Measurements from ENCODE around the gene UBE2E2.

The UBE2E2 gene

GRCh38 chr3:23548706-23549105, 345.6 kb downstream of the UBE2E2 start:
- no peak for DNase-seq (ENCODE audit: insufficient read length, low spot score)
- TF ChIP-seq, protein P1, sequence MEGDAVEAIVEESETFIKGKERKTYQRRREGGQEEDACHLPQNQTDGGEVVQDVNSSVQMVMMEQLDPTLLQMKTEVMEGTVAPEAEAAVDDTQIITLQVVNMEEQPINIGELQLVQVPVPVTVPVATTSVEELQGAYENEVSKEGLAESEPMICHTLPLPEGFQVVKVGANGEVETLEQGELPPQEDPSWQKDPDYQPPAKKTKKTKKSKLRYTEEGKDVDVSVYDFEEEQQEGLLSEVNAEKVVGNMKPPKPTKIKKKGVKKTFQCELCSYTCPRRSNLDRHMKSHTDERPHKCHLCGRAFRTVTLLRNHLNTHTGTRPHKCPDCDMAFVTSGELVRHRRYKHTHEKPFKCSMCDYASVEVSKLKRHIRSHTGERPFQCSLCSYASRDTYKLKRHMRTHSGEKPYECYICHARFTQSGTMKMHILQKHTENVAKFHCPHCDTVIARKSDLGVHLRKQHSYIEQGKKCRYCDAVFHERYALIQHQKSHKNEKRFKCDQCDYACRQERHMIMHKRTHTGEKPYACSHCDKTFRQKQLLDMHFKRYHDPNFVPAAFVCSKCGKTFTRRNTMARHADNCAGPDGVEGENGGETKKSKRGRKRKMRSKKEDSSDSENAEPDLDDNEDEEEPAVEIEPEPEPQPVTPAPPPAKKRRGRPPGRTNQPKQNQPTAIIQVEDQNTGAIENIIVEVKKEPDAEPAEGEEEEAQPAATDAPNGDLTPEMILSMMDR (IDR thresholded peaks at IDR 0.05; ENCODE audit: insufficient read depth, missing control alignments), result no peak

GRCh38 chr3:23549148-23549910, 346.2 kb downstream of the UBE2E2 start:
- DNase-seq (ENCODE audit: insufficient read length, low spot score) (no peak), FAIRE-seq (no peak)
- TF ChIP-seq, protein P1 (IDR thresholded peaks at IDR 0.05; ENCODE audit: insufficient read depth, missing control alignments), result no peak

More at GRCh38 chr3:23548706-23549105, 345.6 kb downstream of the UBE2E2 start:
- FAIRE-seq, result no peak

GRCh38 chr3:23550402-23550801, 347.3 kb downstream of the UBE2E2 start:
- DNase-seq (ENCODE audit: insufficient read length, low spot score) (no peak), FAIRE-seq (no peak)
- TF ChIP-seq, protein P1 (IDR thresholded peaks at IDR 0.05; ENCODE audit: insufficient read depth, missing control alignments), result no peak

DNA sequence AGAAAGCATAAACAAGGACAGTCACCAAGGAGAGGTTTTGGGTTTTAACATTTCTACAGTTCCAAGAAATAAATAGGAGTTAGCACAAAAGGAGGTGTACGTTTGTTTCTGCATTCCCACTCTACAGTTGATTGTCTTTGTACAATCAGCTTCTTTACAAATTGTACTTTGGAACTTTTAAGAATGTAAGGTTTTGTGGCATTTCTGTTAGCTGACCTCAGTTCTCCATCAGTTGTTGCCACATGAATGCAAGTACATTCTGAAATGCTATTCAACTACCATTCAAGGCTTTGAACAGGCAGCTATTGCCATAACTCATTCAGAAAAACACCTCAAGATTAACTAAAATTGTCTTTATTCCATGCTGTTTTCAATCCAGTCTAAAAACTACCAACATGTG, 349.4 kb downstream of the UBE2E2 start:
- TF ChIP-seq, protein P1 (IDR thresholded peaks at IDR 0.05; ENCODE audit: insufficient read depth, missing control alignments), result no peak
- FAIRE-seq (no peak), DNase-seq (ENCODE audit: insufficient read length, low spot score) (no peak)

GRCh38 chr3:23553353-23553752, 350.2 kb downstream of the UBE2E2 start:
- TF ChIP-seq, protein P1 (IDR thresholded peaks at IDR 0.05; ENCODE audit: insufficient read depth, missing control alignments), result no peak

GRCh38 chr3:23565041-23565775, 362.1 kb downstream of the UBE2E2 start:
- TF ChIP-seq, protein P1 (IDR thresholded peaks at IDR 0.05; ENCODE audit: insufficient read depth, missing control alignments), result no peak
- FAIRE-seq (no peak), DNase-seq (ENCODE audit: insufficient read length, low spot score) (no peak)

More at GRCh38 chr3:23553353-23553752, 350.2 kb downstream of the UBE2E2 start:
- no peak for FAIRE-seq
- no peak for DNase-seq (ENCODE audit: insufficient read length, low spot score)

DNA sequence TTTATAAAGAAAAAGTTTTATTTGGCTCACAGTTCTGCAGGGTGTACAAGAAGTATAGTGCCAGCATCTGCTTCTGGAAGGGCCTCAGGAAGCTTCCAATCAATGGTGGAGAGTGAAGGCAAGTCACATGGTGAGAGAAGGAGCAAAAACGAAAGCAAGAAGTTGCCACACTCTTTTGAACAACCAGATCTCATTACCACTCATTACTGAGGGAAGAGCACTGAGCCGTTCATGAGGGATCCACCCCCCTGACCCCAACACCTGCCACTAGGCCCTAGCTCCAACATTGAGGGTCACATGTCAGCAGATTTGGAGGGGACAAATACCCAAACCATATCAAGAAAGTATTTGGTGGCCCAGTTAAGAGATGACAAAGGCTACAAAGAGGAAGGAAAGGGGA, 363.4 kb downstream of the UBE2E2 start:
- DNase-seq (ENCODE audit: insufficient read length, low spot score) (no peak), FAIRE-seq (no peak)
- TF ChIP-seq, protein P1 (IDR thresholded peaks at IDR 0.05; ENCODE audit: insufficient read depth, missing control alignments), result no peak

Measured in D721Med (cell line).